HG03432 (cell line): Measurements from ENCODE around the gene RIOK1.
"Not testable (repeated sequence)": the region's sequence is repeated elsewhere in the genome, so short reads cannot be mapped to it uniquely, and the experiment has no call there.

Source experiments
- ATAC-seq: cut with Tn5 transposase; IDR thresholded peaks from one replicate; pipeline ENCODE4 v1.9.1; 2021; ENCODE audit warnings: mild to moderate bottlenecking, moderate library complexity; ENCODE audit not compliant: unreplicated experiment

RIOK1 gene

GRCh38 chr6:7439228-7439627, 49.6 kb downstream of the RIOK1 start:
- no peak for ATAC-seq

- no peak for ATAC-seq
These were observed 50.9 kb downstream of the RIOK1 start for GRCh38 chr6:7440476-7440875.

- ATAC-seq, result no peak
These were observed 51.6 kb downstream of the RIOK1 start for GRCh38 chr6:7441048-7441775.

GRCh38 chr6:7442467-7442866, 52.9 kb downstream of the RIOK1 start:
- ATAC-seq, result no peak

- ATAC-seq, result no peak
These were observed 55.5 kb downstream of the RIOK1 start for GRCh38 chr6:7445101-7445500.

- no peak for ATAC-seq
These were observed 56.4 kb downstream of the RIOK1 start for GRCh38 chr6:7445885-7446461.

GRCh38 chr6:7446619-7447325, 57.2 kb downstream of the RIOK1 start:
- ATAC-seq, result no peak

- no peak for ATAC-seq
These were observed 58.6 kb downstream of the RIOK1 start for GRCh38 chr6:7448232-7448631.

- ATAC-seq, result no peak
These were observed 59.4 kb downstream of the RIOK1 start for GRCh38 chr6:7449018-7449417.

GRCh38 chr6:7451326-7451725, 61.7 kb downstream of the RIOK1 start:
- no peak for ATAC-seq

- no peak for ATAC-seq
These were observed 63.3 kb downstream of the RIOK1 start for GRCh38 chr6:7452898-7453297.

GRCh38 chr6:7454696-7455358, 65.2 kb downstream of the RIOK1 start:
- ATAC-seq, result no peak

- ATAC-seq, result not testable (repeated sequence)
These were observed 66.7 kb downstream of the RIOK1 start for GRCh38 chr6:7456302-7456701.

GRCh38 chr6:7461416-7461815, 71.8 kb downstream of the RIOK1 start:
- ATAC-seq, result no peak

GRCh38 chr6:7463785-7464184, 74.2 kb downstream of the RIOK1 start:
- ATAC-seq, result no peak

GRCh38 chr6:7467007-7467897, 77.6 kb downstream of the RIOK1 start:
- no peak for ATAC-seq
